OCI-LY1 (cell line): ENCODE results near the gene KANK4.

ENCODE experiments used
- H2AFZ ChIP-seq: fragments of 200-600 bp; sonication (generic), shearing (Covaris generic); 2 replicates; pipeline ENCODE4 v1.6.0; 2014; ENCODE audit warnings: antibody characterized with exemption, mild to moderate bottlenecking, low read length
- H3F3A ChIP-seq: fragments of 200-600 bp; sonication (generic), shearing (Covaris generic); 2 replicates; pipeline ENCODE4 v1.6.0; 2014; ENCODE audit warnings: mild to moderate bottlenecking, antibody characterized with exemption, low read length, moderate library complexity; ENCODE audit not compliant: insufficient read depth
- H3K27ac ChIP-seq: fragments of 200-600 bp; sonication (generic); 2 replicates; pipeline ENCODE4 v1.5.1; 2014; ENCODE audit warnings: low read length, mixed run types, mild to moderate bottlenecking, low read depth; ENCODE audit not compliant: poor library complexity, severe bottlenecking
- H3K27me3 ChIP-seq: fragments of 200-600 bp; sonication (generic); 2 replicates; pipeline ENCODE4 v1.6.0; 2014; ENCODE audit warnings: antibody characterized with exemption, mild to moderate bottlenecking, low read length, moderate library complexity; ENCODE audit not compliant: insufficient read depth
- H3K36me3 ChIP-seq: fragments of 200-600 bp; sonication (generic); 2 replicates; pipeline ENCODE4 v1.6.1; 2014; ENCODE audit warnings: mild to moderate bottlenecking, antibody characterized with exemption, low read length, moderate library complexity, mixed read lengths; ENCODE audit not compliant: insufficient read depth
- H3K4me1 ChIP-seq: fragments of 200-600 bp; sonication (generic); 2 replicates; pipeline ENCODE4 v1.5.1; 2014; ENCODE audit warnings: mild to moderate bottlenecking, low read length, moderate library complexity; ENCODE audit not compliant: insufficient read depth, severe bottlenecking
- H3K4me2 ChIP-seq: fragments of 200-600 bp; sonication (generic), shearing (Covaris generic); 2 replicates; pipeline ENCODE4 v1.6.1; 2014; ENCODE audit warnings: low read length
- H3K4me3 ChIP-seq: fragments of 200-600 bp; sonication (generic); 2 replicates; pipeline ENCODE4 v1.5.1; 2014; ENCODE audit warnings: low read length, low read depth, mild to moderate bottlenecking, mixed read lengths; ENCODE audit not compliant: poor library complexity, severe bottlenecking
- H3K79me2 ChIP-seq: fragments of 200-600 bp; shearing (Covaris generic); 2 replicates; pipeline ENCODE4 v1.6.1; 2016; ENCODE audit warnings: mixed run types, low read length, mixed read lengths; ENCODE audit not compliant: insufficient read depth
- H3K9ac ChIP-seq: fragments of 200-600 bp; sonication (generic), shearing (Covaris generic); 2 replicates; pipeline ENCODE4 v1.6.1; 2014; ENCODE audit warnings: mild to moderate bottlenecking, low read length, mixed read lengths
- H3K9me2 ChIP-seq: fragments of 200-600 bp; sonication (generic), shearing (Covaris generic); 2 replicates; pipeline ENCODE4 v1.6.1; 2014; ENCODE audit warnings: low read depth, mild to moderate bottlenecking, low read length, mixed read lengths
- H3K9me3 ChIP-seq: fragments of 200-600 bp; shearing (Covaris generic); 2 replicates; pipeline ENCODE4 v1.6.1; 2014; ENCODE audit warnings: low read length, mixed read lengths
- H4K20me1 ChIP-seq: fragments of 200-600 bp; sonication (generic), shearing (Covaris generic); 2 replicates; pipeline ENCODE4 v1.6.0; 2016; ENCODE audit warnings: mild to moderate bottlenecking, low read length; ENCODE audit not compliant: insufficient read depth
- EZH2 ChIP-seq: fragments of 200-600 bp; sonication (generic), shearing (Covaris generic); IDR thresholded peaks from 2 replicates; pipeline ENCODE4 v1.8.0; 2017; ENCODE audit warnings: borderline replicate concordance, mixed run types, mild to moderate bottlenecking, antibody characterized with exemption, low read length, moderate library complexity, mixed read lengths
- TF ChIP-seq, protein P1 (sequence below): fragments of 200-600 bp; sonication (generic), shearing (Covaris generic); IDR thresholded peaks from 2 replicates; pipeline ENCODE4 v1.5.1; 2017; ENCODE audit warnings: mild to moderate bottlenecking, antibody characterized with exemption, low read length, moderate library complexity, mixed read lengths

Gene KANK4

DNA sequence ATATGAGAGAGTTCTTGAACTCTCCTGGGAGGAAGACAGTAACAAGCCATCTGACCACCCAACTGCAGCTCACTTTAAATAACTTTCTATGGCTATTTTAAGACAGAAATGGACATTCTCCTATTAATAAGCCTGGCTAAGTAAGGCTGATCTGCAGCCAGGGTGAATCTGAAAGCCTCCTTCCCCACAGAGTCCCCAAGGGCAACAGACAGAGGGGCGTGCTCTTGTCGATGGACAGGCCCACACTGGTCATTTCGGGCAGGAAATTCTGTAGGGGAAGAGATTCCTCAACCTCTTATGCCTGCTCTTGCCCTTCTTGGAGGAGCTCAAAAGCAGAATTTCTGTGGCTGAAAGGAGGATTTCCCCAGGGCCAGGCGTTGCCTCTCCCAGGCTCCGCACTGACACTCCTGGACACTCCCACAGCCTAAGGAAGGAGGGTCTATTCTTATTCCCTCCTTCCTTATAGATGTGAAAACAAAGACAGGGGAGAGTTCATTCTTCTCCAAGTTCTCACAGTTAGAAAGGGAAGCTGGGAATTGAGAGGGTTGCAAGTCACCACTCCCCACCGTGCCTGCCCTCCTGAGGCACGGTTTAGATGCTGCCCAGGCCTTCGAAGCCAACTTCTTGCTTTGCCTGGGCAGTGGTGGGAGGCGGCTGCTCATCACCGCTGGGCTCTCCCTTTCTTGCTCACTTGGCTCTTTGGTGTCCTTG, 17.9 kb upstream of the KANK4 start:
- Histone ChIP-seq H3K27ac (no peak overlapping the region), H2AFZ (no peak overlapping the region), H3K4me3 (no peak overlapping the region), H3K36me3 (no peaks in the 10 kb centered on the region), H3K4me2 (no peak overlapping the region), H3K27me3 (no peaks in the 10 kb centered on the region), H3F3A (no peaks in the 10 kb centered on the region), H3K9me2 (no peaks in the 10 kb centered on the region), H3K9me3 (no peaks in the 10 kb centered on the region), H3K9ac (no peak overlapping the region), H4K20me1 (no peaks in the 10 kb centered on the region), H3K79me2 (no peaks in the 10 kb centered on the region), H3K4me1 (no peaks in the 10 kb centered on the region)
- TF ChIP-seq, protein P1, sequence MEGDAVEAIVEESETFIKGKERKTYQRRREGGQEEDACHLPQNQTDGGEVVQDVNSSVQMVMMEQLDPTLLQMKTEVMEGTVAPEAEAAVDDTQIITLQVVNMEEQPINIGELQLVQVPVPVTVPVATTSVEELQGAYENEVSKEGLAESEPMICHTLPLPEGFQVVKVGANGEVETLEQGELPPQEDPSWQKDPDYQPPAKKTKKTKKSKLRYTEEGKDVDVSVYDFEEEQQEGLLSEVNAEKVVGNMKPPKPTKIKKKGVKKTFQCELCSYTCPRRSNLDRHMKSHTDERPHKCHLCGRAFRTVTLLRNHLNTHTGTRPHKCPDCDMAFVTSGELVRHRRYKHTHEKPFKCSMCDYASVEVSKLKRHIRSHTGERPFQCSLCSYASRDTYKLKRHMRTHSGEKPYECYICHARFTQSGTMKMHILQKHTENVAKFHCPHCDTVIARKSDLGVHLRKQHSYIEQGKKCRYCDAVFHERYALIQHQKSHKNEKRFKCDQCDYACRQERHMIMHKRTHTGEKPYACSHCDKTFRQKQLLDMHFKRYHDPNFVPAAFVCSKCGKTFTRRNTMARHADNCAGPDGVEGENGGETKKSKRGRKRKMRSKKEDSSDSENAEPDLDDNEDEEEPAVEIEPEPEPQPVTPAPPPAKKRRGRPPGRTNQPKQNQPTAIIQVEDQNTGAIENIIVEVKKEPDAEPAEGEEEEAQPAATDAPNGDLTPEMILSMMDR: no peak
- TF ChIP-seq EZH2: no peak

DNA sequence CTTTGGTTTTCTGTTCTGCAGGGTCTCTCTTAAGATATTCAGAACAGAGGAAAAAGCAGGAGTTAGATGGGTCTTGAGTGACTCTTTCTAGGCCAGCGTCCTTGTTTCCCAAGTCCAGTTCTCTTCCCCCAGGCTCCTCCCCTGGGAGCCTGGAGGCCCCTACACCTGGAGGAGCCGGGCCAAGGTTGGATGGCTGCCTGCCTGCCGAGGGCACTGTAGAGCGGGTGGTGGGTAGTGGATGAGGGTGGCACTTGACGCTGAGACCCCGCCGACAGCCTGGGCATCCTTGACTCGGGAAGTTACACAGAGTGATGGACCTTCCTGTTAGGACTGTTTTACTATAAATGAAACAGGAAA, 17.4 kb upstream of the KANK4 start:
- Histone ChIP-seq H2AFZ (no peak overlapping the region), H4K20me1 (no peaks in the 10 kb centered on the region), H3K4me3 (no peak overlapping the region), H3K4me1 (no peaks in the 10 kb centered on the region), H3K27me3 (no peaks in the 10 kb centered on the region), H3K27ac (no peak overlapping the region), H3K9ac (no peak overlapping the region), H3F3A (no peaks in the 10 kb centered on the region), H3K79me2 (no peaks in the 10 kb centered on the region), H3K9me2 (no peaks in the 10 kb centered on the region), H3K4me2 (no peak overlapping the region), H3K9me3 (no peaks in the 10 kb centered on the region), H3K36me3 (no peaks in the 10 kb centered on the region)
- TF ChIP-seq EZH2: no peak
- TF ChIP-seq, protein P1: no peak

DNA sequence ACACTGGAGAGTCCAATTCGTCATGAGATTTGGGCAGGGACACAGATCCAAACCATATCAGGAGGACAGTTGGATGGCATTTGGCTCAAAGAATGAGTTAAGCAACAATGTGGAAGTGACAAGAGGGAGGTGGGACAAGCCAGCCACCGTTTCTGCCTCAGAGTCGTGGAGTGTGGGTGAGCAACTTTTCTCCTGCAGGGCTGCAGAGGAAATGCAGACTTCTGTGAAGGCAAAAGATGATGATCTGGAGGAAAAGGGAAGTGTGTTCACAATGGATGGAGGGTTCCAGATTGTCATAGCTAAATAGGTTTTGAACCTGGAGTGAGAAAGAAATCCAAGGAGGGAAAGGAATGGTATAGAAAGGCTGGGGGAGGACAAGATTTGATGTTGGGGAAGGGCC, 16.4 kb upstream of the KANK4 start:
- no peaks in the 10 kb centered on the region for H3K4me1 ChIP-seq
- H3K4me3 ChIP-seq: no peak overlapping the region
- H3K27ac ChIP-seq: no peak overlapping the region
- H3K9me2 ChIP-seq: no peaks in the 10 kb centered on the region
- H3F3A ChIP-seq: no peaks in the 10 kb centered on the region
- no peaks in the 10 kb centered on the region for H4K20me1 ChIP-seq
- no peaks in the 10 kb centered on the region for H3K27me3 ChIP-seq
- no peak overlapping the region for H2AFZ ChIP-seq
- H3K9me3 ChIP-seq: no peaks in the 10 kb centered on the region
- no peaks in the 10 kb centered on the region for H3K79me2 ChIP-seq
- H3K4me2 ChIP-seq: no peak overlapping the region
- TF ChIP-seq, protein P1: no peak
- no peak for TF ChIP-seq EZH2
- no peak overlapping the region for H3K9ac ChIP-seq
- H3K36me3 ChIP-seq: no peaks in the 10 kb centered on the region
